GM18858 (cell line): Measurements from ENCODE around the gene UNC79.
"Not testable (repeated sequence)": the region's sequence is repeated elsewhere in the genome, so short reads cannot be mapped to it uniquely, and the experiment has no call there.

Experiments used
- ATAC-seq: cut with Tn5 transposase; IDR thresholded peaks from one replicate; pipeline ENCODE4 v1.9.1; 2021; ENCODE audit not compliant: unreplicated experiment

Gene UNC79

DNA sequence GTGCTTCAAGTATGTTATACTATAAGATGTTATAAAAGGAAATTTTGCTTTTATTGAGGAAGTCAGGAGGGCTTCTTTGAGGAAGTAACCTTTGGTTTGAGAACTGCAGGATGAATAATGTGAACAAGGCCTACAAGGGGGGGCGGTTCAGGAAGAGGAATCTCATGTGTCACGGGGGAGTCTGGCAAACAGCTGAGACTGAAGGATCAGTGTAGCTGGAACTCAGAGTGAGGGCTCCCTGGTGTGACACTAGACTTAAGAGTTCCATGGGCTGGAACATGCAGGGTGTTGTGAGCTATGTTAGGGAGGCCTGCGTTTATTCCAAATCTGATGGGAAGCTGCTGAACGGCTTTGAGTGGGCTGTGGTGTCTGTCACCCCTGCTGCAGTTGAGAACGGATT, 62.3 kb downstream of the UNC79 start:
- no peak for ATAC-seq

DNA sequence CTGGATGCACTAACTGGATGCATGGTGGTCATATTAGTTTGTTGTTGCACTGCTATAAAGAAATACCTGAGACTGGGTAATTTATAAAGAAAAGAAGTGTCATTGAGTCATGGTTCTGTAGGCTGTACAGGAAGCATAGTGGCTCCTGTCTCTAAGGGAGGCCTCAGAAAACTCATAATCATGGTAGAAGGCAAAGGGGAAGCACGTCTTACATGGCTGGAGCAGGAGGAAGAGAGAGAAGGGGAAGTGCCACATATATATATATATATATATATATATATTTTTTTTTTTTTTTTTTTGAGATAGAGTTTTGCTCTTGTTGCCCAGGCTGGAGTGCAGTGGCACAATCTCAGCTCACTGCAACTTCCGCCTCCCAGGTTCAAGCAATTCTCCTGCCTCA, 62.9 kb downstream of the UNC79 start:
- not testable (repeated sequence) for ATAC-seq

DNA sequence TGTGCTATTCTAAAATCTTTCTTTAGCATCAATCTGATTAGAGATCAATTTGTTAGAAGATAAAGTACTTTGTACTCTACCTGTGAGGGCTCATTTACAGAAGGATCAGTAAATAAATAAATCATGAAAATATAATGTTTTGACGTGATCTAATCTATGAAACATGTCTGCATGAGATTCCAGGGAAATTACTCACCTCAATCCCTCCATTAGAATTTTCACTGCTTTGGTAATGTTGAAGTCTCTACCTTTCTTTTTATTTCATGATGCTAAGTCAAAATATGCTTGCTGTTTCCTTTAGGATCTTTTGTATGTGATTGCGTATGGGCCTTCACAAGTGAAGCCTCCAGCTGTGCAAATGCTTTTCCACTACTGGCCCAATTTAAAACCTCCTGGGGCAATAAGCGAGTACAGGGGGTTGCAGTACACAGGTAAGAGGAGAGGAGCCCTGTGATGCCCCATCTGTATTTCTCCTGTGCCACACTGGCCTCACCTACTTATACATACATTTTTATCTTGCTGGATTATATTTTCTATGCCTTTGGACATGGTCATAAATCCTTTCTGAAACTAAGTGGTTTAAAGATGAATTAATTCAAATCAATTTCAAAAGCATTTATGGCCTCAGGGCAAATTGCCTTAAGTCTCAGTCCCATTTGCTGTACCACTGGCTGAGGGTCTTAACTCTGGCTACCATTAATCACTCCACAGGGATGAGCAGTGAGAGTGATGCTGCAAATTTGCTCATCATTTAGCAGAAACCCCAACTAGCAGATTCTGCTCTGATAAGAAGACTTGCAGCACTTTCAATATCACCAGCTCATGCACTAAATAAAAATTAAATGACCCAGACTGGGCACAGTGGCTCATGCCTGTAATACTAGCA, 66.4 kb downstream of the UNC79 start:
- ATAC-seq, result no peak

DNA sequence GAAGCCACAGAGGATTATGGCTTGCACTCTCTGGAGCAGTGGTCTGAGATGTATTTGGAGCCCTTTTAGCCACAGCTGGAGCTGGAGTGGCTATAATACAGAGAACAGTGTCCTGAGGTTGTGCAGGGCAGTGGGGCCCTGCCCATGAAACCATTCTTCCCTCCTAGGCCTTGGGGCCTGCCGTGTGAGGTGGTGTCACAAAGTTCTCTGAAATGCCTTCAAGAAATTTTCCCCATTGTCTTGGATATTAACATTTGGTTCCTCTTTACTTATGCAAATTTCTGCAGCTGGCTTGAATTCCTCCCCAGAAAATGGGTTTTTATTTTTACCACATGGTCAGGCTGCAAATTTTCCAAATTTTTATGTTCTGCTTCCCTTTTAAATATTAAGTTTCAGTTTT, 79.3 kb downstream of the UNC79 start:
- no peak for ATAC-seq

DNA sequence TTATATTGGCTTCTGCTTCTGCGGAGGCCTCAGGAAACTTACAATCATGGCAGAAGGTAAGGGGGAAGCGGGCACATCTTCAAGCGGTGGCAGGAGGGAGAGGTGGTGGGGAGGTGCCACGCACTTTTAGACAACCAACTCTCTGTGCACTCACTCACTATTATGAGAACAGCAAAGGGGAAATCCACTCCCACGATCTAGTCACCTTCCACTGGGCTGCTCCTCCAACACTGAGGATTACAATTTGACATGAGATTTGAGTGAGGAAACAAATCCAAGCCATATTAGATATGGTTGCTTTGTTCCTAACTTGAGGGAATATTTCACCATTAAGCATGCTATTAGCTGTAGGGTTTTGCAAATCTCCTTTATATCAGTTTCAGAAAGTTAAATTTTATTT, 80.3 kb downstream of the UNC79 start:
- ATAC-seq, result no peak

DNA sequence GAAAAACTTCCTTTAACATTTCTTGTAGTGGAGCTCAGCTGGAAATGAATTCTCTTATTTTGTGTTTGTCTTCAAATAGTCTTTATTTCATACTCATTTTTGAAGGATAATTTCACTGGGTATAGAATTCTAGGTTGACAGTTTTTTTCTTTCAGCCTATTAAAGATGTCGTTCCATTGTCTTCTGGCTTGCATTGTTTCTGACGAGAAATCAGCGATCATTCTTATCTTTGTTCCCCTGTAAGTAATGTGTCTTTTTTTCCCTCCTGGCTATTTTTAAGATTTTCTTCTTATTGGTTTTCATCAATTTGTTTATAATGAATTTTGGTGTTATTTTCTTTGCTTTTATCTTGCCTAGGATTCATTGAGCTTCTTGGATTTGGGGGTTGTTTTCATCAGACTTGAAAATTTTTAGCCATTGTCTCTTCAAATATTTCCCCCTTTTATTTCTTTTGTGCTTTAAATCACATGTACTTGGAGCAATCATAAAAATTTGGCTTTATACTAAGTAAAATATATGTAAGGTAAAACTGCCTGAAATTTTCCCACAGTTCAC, 89.4 kb downstream of the UNC79 start:
- no peak for ATAC-seq

DNA sequence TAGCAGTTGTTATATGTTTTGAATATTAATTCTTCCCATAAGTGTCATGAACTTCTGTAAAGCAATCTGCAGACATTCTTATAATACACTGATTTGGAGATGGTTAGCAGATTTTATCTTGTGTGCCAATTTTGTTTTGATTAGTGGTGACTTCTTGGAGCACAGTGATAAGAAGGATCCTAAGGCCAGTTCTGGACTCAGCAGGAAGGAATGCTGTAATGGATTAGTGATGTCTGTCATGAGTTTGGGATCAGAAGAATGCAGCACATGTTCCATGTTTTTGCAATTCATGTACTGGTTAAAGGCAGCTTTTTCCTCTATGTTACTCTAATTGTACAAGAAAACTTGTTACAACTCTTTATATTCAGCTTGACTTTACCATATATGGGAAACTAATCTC, 91.5 kb downstream of the UNC79 start:
- ATAC-seq, result no peak

DNA sequence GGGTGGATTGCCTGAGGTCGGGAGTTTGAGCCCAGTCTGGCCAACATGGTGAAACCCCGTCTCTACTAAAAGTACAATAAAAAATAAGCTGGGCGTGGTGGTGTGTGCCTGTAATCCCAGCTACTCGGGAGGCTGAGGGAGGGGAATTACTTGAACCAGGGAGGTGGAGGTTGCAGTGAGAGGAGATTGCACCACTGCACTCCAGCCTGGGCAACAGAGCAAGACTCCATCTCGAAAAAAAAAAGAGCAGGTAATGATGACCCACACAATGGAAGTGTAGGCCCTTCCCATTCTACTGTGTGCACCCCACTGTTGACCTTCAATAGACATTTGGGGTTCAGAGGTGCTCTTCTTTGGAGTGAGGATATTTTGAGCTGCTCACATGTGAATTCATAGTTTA, 94.5 kb downstream of the UNC79 start:
- ATAC-seq, result not testable (repeated sequence)

DNA sequence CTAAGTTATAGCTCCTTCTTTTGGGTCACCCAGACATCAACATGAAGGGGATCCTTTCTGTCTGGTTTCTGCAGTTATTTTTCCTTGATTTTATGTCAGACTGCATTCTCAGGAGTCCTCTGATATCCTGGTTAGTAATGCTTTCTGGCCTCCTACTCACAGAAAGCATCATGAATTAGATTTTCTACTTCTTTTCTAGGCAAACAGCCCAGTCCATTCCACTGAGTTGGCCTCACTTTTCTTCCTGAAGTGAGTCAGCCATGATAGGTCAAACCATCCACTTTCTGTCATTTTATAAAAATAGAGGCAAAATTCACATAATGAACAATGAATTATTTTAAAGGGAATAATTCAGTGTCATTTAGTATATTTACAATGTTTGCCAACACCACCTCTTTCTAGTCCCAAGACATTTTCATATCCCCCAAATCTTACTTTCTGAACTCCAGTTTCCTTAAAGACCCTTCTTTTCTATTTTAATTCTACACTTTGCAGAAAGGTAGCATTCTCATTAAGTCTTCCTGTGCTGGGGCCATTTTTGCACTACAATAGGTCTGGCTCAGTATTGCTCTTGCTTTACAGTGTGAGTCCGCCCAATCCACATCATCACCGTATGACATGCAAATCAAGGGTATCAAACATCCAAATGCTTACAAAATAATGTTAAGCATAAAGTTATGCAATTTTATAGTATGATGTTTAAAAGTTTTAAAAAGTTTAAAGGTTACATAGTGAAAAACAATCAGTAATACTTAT, 95.1 kb downstream of the UNC79 start:
- no peak for ATAC-seq

DNA sequence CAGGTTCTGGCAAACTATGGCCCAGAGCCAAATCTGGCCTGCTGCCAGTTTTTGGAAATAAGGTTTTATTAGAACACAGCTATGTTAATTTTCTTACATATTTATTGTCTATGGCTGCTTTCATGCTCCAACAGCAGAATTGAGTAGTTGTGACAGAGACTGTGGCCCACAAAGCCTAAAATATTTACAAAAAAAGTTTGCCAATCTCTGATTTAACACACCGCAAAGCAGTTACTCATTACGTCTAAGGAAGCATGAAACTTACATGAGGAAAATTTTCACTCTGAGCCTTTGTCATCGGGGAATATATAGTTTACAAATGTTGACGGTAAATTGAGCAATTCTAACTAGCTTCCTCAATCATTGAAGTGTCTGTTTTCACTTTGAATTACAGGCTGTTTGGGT, 96.5 kb downstream of the UNC79 start:
- ATAC-seq, result no peak

DNA sequence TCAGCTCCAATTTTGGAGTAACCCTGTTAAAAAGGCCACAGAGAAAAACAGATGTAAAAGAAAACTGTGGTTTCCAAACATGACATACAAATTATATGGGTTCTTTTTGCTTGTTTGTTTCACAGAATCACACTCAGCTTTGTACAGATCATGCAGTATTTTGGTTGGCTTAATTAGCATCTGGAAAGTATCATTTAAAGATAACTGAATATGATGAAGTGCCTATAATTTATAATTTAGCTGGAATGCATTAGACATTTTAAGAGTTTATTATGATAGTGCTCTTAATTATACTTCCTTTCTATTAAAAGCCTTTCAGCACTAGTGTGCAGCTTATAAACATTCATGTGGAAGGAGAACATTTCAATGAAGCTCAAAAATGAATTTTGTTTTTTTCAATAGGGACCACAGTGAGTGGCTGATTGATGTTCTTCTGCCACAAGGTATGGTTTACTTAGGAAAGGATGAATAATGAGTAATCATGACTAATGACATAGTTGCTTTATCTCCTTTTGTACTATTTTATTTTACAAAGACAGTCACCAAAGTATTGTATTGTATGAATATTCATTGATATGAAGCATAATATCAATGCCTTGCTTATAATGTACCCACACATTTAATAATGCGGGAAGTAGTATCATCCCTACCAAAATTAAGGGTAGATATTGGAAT, 98.3 kb downstream of the UNC79 start:
- no peak for ATAC-seq

DNA sequence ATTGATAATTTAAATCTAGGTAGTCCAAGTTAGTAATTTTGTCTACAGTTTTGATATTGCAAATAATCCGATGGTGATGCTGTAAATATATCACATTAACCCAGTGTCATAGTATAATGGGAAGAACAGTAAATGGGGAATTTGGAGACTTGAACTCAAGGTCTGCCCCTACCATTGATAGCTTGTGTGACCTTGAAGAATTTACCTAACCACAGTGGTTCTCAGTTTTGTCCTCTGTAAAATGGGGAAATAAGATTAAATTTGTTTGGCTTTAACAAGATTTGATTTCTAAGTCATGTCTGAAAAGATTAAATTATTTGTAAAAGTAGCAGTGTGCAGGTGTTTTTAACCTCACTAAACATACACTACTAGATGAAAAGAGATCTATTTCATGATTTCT, 100.9 kb downstream of the UNC79 start:
- no peak for ATAC-seq

DNA sequence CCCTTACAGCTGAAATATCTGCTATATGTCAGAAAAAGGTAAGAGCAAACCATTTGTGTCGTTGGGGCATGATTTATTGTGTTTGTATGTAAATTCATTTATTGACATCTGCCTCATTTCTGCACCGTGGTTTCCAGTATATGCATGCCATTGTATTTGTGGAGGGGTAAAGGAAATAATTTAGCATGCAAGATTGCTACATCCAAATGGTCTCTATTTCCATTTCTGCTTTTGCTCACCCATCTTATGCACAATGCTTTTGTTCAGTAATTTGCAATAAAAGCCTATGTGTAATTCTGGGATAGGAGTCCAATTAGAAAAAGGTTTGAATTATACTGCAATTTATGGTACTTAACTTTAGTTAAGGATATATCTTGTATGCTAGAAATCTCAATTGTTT, 101.8 kb downstream of the UNC79 start:
- ATAC-seq, result no peak

DNA sequence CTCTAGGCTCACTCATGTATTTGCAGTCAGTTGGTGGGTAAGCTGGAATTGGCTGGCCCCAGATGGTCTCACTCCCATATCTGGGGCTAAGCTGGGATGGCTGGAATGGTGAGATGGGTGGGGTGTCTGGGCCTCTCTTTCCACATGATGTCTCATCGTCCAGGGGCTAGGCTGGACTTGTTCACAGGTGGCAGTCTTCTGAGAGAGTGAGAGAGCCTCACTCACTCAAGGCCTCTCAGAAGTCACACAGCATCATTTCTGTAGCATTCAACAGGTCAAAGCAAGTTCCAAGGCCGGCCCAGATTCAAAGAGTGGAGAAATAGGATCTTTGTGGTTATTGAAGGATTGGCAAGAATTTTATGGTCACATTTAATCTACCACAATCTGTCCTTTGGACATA, 102.7 kb downstream of the UNC79 start:
- ATAC-seq, result no peak

DNA sequence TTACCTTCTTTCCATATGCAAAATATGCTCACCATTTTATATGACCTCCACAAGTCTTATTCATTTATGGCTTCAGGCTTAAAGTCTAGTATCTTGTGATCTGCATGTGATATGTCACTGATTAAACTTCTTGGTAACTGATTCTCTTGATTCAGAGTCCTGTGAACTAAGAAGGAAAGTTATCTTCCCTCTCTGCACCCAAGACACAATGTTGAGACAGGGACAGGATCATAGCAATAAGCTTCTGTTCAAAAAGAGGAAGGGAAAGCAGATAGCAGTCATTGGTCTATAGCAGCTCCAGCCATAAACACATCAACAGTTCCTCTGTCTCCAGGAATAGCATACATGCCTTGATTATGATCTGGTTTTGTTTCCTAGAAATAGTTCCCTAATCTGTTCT, 103.1 kb downstream of the UNC79 start:
- ATAC-seq, result peak; percentile 86

DNA sequence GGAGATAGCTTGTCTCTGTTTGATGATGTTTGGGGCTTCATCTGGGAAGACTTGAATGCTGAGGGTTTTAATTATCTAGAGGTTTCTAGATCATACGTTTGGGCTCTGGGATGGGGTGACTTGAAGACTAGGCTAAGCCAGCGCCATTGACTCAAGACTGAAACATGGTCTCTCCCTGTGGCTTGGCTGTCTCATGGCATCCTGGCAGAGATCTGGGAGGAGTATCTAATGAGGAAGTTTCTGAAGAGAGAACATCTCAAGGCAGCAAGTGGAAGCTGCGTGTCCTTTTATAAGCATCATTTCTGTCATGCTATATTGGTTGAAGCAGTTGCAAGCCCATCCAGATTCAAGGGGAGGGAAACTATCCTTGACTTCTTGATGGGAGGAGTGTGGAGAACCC, 104.8 kb downstream of the UNC79 start:
- no peak for ATAC-seq

DNA sequence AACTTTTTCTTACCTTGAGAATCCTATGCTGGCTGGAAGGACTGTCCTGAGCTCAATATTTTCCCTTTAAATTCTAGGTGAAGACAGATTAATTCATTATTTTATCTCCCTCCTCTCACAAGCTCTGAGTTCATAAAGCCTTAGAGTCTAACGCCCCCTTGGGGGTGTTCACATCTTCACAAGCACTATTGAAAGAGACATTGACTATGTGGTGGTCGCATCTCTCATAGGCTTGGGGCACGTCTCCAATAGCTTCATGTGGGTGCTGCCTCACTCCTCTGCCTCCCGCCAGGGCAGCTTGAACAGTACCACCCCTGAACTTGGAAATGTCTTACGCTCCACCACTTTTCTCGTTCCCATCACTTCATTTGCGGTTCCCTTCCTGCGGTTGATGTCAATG, 106.2 kb downstream of the UNC79 start:
- ATAC-seq, result no peak

DNA sequence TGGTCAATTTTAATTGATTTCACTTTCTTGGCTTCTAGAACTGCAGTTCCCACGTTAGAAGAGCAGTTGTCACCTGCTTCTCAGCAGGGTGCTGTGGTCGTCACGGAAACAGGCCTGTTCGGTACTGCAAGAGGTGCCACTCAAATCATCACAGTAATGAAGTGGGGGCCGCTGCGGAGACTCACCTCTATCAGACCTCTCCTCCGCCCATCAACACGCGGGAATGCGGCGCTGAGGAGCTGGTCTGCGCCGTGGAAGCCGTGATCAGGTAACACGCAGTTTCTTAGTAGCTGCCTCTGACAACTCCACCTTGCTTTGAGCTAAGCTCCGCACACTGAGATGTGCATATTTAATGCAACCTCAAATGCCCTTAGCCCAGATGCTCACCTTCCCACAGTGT, 107.2 kb downstream of the UNC79 start:
- no peak for ATAC-seq

DNA sequence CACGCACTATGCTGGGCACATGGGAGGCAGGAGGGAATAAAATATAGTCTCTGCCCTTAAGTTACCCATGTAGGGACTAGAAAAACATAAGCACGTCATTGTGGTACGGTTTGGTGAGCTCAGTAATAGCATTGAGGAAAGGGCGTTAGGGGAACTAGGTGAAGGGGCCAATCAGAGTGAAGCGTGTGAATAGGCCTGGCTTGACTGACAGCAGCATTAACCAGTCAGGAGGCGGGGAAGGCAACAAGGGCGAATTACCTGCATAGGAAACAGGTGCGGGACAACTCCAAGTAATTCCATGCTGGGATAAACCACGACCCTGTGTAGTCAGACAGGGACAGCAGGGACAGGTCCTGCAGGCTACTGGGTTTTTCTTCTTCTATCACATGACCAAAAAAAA, 107.7 kb downstream of the UNC79 start:
- ATAC-seq, result no peak

DNA sequence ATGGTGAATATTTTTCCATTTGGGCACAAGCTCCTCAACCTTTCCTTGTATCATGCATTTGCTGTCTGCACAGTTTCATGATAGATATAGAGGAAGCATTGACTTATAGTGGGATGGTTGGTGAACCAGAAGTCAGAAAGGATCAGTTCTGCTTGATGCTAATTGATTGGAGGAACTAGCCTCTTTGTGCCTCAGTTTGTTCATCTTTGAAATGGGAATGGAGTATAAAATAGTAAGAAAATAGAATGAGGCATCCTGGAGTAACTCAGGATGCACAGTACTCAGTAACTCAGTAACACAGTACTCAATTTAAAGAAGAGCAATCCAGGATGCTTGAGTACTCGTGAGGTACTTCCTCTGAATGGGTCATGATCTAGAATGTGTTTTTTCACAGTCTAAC, 109.5 kb downstream of the UNC79 start:
- ATAC-seq, result no peak

DNA sequence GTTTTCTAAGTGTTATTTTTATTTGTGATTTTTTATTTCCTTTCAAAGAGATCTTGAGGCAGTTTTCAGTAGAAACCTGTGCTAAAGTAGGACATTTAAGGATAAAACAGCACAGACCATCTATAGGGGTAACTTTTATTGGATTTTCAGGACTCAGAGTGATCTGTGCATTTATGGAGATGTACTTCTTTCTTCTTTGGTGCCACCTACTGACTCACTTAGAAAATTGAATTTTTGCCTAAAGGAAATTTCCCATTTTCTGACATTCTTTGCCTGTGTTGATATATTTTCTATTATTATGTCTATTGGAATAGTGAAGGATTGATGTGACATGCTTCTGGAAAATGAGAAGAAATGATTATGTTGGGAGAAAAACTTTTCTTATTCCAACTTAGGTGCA, 113.0 kb downstream of the UNC79 start:
- ATAC-seq, result no peak

DNA sequence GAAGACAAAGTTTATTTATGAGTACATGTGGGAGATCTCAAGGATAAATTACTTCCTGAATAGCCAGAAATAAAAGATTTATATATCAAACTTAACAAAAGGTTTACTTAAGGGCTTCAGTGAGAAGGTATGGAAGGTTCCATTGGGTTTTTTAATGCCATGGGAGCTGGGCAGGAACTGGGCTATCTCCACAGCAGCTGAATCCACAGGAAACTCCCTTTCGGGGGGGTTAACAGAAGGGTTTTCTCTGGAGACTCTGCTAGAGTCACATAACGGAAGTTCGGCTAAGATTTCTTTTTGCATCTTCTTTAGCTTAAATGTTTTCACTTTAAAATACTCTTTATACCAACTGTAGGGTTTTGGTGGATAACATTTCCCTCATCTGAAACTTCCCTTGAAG, 113.5 kb downstream of the UNC79 start:
- ATAC-seq, result no peak
